HG03521 (cell line): ENCODE data around the gene FLAD1.

Experiments used
- ATAC-seq: cut with Tn5 transposase; IDR thresholded peaks from one replicate; pipeline ENCODE4 v1.9.1; 2021; ENCODE audit warnings: mild to moderate bottlenecking, moderate library complexity; ENCODE audit not compliant: unreplicated experiment

FLAD1 gene

GRCh38 chr1:154982897-154983648, at the start of gene FLAD1:
TSS of gene FLAD1 (plus strand) at chr1:154983344. CDS start at chr1:154983695, 351 bp downstream.
- peak; percentile 97 for ATAC-seq

DNA sequence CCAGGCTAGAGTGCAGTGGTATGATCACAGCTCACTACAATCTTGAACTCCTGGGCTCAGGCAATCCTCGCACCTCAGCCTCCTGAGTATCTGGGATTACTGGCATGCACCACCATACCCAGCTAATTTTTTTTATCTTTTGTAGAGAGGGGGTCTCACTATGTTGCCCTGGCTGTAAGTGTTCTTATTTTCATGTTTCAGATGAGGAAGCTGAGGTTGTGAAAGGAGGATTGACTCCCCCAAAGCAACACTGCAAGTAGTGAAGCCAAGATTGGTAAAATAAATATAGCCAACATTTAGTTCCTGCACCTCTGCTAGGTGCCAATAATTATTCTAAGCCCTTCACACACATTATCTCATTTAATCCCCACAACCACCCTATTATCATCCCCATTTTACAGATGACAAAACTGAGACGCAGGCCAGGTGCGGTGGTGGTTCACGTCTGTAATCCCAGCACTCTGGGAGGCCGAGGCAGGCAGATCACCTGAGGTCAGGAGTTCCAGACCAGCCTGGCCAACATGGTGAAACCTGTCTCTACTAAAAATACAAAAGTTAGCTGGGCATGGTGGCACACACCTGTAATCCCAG, 48.7 kb upstream of the FLAD1 start:
- ATAC-seq: no peak

DNA sequence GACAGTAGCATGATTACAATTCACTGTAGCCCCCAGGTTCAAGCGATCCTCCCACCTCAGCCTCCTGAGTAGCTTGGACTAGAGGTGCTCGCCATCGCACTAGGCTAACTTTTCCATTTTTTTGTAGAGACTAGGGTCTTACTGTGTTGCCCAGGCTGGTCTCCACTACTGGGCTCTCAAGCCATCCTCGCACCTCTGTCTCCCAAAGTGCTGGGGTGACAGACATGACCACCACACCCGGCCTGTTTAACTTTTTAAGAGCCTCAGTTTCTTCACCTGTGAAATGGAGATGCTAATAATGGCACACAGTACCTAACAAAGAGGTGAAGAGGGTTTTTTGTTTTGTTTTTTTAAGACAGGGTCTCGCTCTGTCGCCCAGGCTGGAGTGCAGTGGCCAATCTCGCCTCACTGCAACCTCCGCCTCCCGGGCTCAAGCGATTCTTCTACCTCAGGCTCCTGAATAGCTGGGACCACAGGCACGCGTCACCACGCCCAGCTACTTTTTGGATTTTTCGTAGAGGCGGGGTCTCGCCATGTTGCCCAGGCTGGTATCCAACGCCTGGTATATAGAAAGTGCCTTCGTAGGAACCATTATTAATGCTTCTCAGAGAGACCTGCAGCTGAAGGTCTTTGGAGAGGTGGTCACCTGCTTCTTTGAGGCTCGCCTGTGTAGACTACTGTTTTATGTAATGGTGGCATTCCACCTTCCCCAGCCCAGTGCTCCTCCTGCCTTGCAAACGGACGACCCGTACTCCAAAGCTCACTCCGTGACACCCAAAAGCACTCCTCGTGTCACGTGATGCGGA, 47.2 kb upstream of the FLAD1 start:
- peak; percentile 5 for ATAC-seq

DNA sequence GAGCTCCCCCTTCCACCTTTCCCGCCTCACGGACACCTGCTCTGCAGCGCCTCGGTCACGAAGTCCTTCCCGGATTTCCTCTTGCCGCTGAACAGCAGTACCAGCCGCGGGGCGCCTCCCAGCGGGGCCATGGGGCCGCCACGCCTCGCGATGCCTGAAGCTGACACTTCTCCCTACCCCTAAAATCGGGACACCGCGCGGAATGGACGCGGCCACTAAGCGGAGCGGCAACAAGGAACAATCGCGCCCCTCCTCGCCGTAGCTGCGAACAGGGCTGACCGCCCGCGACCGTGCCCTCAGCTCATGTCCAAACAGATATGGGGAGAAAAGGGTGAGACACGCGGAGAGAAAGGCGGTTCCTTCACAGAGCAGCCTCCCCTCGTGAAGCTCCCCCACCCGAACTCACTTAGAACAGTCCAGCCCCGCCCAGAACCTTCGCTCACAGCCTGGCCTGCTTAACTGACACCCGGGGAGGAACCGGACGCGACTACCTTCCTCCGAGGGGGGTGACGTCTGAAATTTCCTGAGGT, 46.5 kb upstream of the FLAD1 start, which contains the start of gene PMVK:
TSS of gene PMVK (minus strand) at position 165 of the 530 bp plus-strand sequence. CDS start at position 131, 34 bp downstream.
- peak; percentile 75 for ATAC-seq

DNA sequence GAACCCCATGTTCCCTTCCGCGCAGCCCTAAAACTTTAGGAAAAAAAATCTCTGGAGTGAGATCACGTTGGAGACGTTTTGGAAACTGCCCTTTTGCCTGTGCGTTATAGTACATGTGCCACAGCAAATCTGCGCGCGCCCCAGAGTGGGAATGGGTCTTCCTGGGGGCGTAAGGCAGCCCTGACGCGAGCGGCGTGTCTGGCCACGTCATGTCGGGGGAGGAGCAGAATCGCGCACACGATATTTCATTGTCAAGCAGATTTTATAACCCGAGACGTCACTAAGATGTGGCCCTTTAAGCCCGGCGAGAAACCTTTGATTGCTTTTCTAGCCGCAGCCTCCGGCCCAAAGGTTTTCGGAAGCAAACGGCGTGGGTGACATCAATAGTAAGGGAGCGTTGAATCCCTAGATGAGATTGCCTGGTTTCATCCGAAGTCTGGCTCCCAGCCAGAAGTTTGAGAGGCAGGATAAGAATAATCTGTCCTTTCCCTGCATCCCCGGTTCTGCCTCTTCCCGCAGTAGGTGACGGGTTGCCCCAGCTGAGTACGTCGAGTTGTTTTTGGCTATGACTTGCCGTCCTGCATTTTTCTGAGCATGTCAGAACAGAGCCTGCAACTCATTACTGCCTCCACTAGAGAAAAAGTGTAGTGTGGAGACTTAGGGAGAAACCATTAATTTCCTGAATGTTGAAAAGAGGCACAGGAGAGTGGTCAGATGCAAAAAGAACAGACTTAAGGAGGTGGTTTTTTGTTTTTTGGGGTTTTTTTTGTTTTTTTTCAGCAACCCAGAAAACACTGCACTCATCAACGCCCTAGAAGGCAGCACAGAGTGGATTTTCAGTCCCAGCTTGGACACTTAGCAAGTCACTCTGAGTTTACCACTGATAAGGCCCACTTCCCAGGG, 45.8 kb upstream of the FLAD1 start:
- ATAC-seq: peak; percentile 57

- ATAC-seq: no peak
These were observed 45.2 kb upstream of the FLAD1 start for GRCh38 chr1:154937988-154938386.

DNA sequence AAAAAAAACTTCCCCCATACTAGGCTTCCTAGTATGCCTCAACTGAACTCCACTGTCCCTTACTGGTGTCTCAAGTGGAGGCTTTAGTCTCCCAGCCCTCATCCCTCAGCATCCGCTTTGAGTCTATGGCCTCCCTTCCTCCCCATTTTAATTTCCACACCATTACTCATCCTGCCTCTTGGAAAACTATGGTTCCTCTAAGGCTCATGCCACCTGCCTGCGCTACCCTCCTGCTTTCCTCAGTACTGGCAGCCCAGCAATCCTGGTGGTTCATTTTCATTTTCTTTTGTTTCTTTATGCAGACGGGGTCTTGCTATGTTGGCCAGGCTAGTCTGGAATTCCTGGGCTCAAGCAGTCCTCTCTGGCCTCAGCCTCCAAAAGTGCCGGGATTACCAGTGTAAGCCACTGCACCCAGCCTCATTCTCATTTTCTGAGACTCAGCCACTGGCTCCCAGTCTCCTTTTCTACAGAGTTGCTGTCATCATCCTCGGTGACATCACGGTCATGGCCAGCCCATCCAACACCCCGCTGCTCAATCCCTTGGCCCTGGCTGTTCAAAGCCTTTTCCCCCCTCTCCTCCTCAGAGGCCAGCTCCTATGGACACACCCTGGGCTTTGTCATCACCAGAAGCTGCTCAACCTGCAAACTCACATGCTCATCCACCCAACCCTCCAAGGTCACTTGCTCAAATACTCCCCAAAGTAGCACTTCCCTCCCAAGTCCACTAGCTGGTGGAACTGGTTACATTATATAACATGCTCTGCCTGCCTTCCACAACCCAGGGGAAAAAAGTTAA, 44.3 kb upstream of the FLAD1 start:
- no peak for ATAC-seq

DNA sequence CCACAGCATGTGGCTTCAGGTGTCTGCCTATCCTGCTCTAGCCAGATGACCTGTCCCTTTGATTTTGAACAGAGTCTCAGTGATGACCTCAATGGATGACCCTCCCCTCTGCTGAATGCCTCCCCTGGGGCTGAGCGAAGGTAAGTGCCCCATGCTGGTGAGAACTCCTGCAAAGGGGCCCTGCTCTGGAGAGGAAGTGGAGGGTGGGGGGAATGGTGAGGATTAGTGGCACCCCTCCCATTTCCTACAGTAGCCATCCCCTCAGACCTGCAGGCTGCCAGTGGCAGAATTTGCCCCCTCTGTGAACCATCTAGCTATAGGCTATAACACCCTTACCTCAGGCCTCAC, 43.0 kb upstream of the FLAD1 start:
- no peak for ATAC-seq

GRCh38 chr1:154940651-154941194, 42.4 kb upstream of the FLAD1 start:
- ATAC-seq: no peak

DNA sequence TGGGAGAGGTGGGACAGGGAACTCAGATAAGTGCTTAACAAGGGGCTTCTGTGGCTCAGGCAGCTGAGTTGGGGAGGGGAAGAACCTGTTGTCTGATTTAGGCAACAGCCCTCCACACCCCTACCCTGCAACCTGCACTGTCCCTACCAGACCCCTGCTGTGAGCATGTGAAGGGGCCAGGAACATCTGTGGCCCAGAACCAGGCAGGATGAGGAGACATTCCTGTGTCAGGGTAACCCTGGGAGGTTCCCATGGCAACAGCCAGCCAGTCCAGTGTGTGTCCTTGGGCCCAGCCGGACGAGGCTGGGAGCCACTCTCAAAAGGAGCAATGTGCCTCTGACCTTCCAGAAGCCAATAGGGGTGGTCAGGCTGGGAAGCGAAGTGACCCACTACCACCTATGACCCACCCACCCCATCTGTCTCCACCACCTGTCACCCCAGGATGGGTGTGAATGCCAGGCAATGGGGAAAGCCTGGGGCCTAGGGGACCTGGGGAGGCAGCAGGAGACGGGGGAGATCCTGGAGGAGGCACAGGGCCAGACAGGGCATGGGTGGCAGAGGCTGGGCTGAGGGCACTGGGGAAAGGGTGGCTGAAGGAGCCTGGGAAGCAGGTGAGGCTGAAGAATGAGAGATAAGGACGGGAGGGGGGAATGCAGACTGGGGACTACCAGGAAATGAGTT, 41.7 kb upstream of the FLAD1 start:
- no peak for ATAC-seq

DNA sequence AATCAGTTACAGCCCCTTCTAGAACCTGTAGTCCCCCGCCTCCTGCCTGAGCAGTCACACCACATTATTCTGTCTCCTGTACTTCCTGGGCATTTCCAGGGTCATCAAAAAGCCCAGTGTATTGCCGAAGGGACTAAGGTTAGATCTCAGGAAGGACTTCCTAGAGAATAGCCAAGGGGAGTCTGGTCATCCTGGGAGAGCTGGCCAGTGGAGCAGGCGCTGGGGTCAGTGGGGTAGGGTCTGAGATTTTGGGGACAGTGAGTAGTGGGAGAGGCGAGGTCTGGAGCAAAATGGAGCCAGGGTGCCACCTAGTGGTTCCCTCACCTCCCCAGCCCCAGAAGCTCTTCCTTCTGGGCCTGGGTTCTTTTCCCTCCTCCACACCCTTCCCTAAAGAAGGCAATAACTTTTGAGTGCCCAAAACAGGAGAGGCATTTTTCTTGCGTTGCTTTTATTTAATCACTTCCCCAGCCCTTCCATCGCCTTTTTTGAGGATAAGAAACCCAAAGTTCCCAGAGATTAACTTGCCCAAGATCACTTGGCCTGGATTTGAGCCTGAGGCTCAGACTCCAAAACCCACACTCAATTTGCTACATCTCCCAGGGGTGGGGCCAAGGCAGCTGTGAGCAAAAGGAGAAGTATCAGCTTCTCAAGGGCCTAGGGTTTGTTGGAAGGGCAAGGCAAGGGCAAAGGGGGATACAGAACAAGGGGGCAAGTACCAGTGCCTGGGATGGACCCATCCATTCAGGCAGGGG, 39.3 kb upstream of the FLAD1 start:
- ATAC-seq: no peak

GRCh38 chr1:154944401-154945159, 38.6 kb upstream of the FLAD1 start:
- ATAC-seq: no peak

DNA sequence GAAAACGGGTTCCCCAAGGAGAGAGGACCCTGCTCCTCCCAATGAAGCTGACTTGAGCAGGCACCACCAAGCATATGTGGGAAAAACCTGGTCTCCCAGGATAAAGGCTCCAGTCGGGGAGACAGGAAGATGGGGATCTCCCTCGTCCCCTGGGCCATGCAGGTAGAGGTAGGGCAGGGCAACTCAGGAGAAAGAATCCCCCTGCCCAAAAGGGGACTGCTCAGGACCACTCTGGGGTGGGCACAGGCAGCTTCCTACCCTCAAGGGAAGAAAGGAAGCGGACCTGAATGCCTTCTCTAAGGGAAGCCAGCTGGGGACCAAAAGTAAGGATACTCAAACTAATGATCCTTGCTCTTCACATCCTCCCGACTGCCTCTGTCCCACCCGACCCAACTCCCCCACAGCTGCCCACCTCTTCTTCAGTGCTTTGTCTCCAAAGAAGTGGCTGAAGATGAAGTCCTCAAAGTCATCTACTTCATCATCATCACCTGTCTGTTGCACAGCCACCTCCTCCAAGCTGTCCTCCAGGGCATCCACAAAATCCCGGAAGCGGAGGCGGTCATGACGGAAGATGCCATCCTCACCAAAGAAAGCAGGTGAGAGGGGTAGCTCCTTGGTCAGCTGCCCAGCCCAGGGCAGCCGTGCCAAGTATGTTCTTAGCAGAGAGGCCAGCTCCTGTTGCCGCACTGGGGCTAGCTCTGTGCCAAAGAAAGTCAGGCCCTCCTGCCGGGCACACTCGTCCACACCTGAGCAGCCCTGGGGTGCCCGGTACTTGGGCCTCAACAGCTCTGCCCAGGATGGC, 37.8 kb upstream of the FLAD1 start:
- no peak for ATAC-seq

DNA sequence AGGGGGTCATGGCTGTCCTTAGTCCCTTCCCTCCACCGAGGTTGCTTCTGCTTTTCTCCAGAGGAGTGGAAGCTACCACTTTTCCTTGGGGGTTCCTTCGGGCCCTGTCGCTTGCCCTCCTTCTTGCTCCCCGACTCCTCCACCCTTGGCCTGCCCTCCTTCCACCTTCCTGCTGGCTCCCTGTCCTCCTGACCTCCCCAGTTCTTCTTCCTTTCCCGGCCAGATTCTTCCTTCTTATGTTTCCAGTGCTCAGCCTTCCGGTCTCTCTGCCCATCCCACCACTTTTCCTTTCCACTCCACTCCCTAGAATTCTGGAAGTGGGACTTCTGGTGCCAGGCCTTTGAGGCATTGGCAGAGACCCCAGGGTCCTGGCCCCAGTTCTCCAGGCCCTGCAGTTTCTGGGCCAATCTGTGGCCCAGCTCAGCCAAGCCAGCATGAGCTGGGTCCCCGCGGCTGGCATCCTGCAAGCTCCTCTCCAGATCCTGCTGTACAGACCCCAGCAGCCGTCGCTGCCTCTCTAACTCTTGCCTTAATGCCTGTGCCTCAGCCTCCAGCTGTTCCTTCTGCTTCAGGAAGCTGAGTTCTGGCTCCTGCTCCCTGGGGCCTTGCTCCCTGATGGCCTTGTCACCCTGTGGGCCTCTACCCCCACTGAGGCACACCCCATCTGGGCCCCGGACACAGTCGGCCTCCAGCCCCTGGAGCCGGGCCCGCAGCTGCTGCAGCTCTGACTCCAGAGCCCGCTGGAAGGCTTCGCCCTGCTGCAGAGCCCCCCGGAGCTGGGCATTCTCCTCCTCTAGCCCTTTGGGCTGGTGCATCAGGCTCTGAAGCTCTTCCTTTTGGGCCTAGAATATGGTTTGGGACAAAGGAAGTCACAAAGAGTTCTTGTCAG, 36.9 kb upstream of the FLAD1 start:
- no peak for ATAC-seq

- no peak for ATAC-seq
These were observed 35.1 kb upstream of the FLAD1 start for GRCh38 chr1:154948079-154948478.
